K562 (cell line): ENCODE measurements around the gene CTXN1. TPM values are rescaled to one million over a fixed set of nuclear protein-coding genes. Genes with fewer than 3 reads are reported as not detected.

Experiments
- ATAC-seq: fragments of 200-7000 bp; cut with Tn5 transposase; 3 replicates; pipeline ENCODE4 v1.9.1; 2020; ENCODE audit warnings: moderate library complexity
- BruUV-seq: library from RNA; stranded (reverse); fragments of 400-500 nt; replicated peaks from 2 replicates; lab custom pipeline; 2021; lab: Mats Ljungman, UMichigan
- CTCF ChIA-PET: fragments of 300-600 bp; formaldehyde crosslinking; extraction: SDS; loops from one replicate; lab custom pipeline; 2021; ENCODE audit warnings: low intra/inter-chr PET ratio; lab: Yijun Ruan, JAX
- POLR2A ChIA-PET: fragments of 300-600, 350-650 bp; sonication (Branson Sonifier 250); formaldehyde crosslinking; extraction: SDS; loops from one replicate; lab custom pipeline; 2021; ENCODE audit warnings: antibody characterized with exemption, inconsistent platforms; lab: Yijun Ruan, JAX
- DNase-seq, 4 experiments: peaks; one replicate each; pipeline versions ENCODE4 v3.0.0 to v3.0.0-alpha.2; 2011 to 2018; ENCODE audit warnings: low spot score in 3 of 4, mixed read lengths in 3 of 4; ENCODE audit errors: extremely low read depth in 1 of 4
- FAIRE-seq: peaks from 2 replicates; lab custom pipeline; 2011; peaks lifted over from hg19 to GRCh38; lab: Jason Lieb, UNC
- H2AFZ ChIP-seq: 2 replicates; pipeline ENCODE4 v1.6.0; 2011; ENCODE audit warnings: low read depth, low read length, control low read depth, inconsistent platforms
- H3K27ac ChIP-seq: fragments of 200-600 bp; 3 replicates; pipeline ENCODE4 v1.8.0; 2011; ENCODE audit warnings: low read depth, mild to moderate bottlenecking, control low read depth, inconsistent platforms, low read length, moderate library complexity, mixed read lengths; ENCODE audit errors: extremely low read depth
- H3K27me3 ChIP-seq, 2 experiments: fragments of 300-600 bp in 1 of 2; 2 replicates in 1 of 2; 3 replicates in 1 of 2; pipeline versions ENCODE4 v1.6.0 to v1.8.0; 2011; ENCODE audit warnings: inconsistent platforms in 2 of 2, low read length in 2 of 2, mild to moderate bottlenecking in 1 of 2, mixed read lengths in 1 of 2, moderate library complexity in 1 of 2; ENCODE audit not compliant: control insufficient read depth in 2 of 2, insufficient read depth in 2 of 2
- H3K36me3 ChIP-seq: fragments of 300-600 bp; 3 replicates; pipeline ENCODE4 v1.8.0; 2011; ENCODE audit warnings: mild to moderate bottlenecking, low read length, inconsistent platforms; ENCODE audit not compliant: control insufficient read depth, insufficient read depth
- H3K4me1 ChIP-seq, 2 experiments: fragments of 200-600 bp in 1 of 2; replicated peaks in 1 of 2; 2 replicates in 1 of 2; 3 replicates in 1 of 2; pipeline versions ENCODE4 v1.5.1 to v1.8.0; 2011; ENCODE audit warnings: inconsistent platforms in 2 of 2, low read length in 2 of 2, mild to moderate bottlenecking in 1 of 2, mixed read lengths in 1 of 2, moderate library complexity in 1 of 2; ENCODE audit not compliant: control insufficient read depth in 2 of 2, insufficient read depth in 2 of 2
- H3K4me2 ChIP-seq: 2 replicates; pipeline ENCODE4 v1.6.1; 2011; ENCODE audit warnings: low read length, control low read depth, inconsistent platforms, mixed read lengths; ENCODE audit not compliant: insufficient read depth
- H3K4me3 ChIP-seq: fragments of 200-600 bp; sonication (generic), shearing (Covaris generic); 2 replicates; pipeline ENCODE4 v1.5.1; 2016; ENCODE audit warnings: control low read depth, inconsistent platforms
- H3K79me2 ChIP-seq: fragments of 200-600 bp; 3 replicates; pipeline ENCODE4 v1.8.0; 2011; ENCODE audit warnings: low read length, inconsistent platforms; ENCODE audit not compliant: control insufficient read depth, insufficient read depth
- H3K9ac ChIP-seq, 2 experiments: 2 replicates each; pipeline versions ENCODE4 v1.6.0 to v1.6.1; 2011; ENCODE audit warnings: low read depth in 2 of 2, low read length in 2 of 2, control low read depth in 1 of 2, inconsistent platforms in 1 of 2, mild to moderate bottlenecking in 1 of 2, mixed read lengths in 1 of 2; ENCODE audit not compliant: insufficient read depth in 1 of 2
- H3K9me1 ChIP-seq: one replicate; pipeline ENCODE4 v1.6.0; 2011; ENCODE audit warnings: inconsistent platforms, mild to moderate bottlenecking, low read length, moderate library complexity; ENCODE audit not compliant: control insufficient read depth, insufficient read depth
- H3K9me3 ChIP-seq: replicated peaks from 2 replicates; pipeline ENCODE4 v1.5.1; 2011; ENCODE audit warnings: low read depth, low read length, inconsistent platforms; ENCODE audit not compliant: control insufficient read depth, insufficient read depth
- H4K20me1 ChIP-seq: replicated peaks from 2 replicates; pipeline ENCODE4 v1.6.1; 2011; ENCODE audit warnings: low read length, inconsistent platforms, mixed read lengths; ENCODE audit not compliant: control insufficient read depth, insufficient read depth
- DEAF1 ChIP-seq: fragments of 450-650 bp; formaldehyde crosslinking; IDR thresholded peaks from 2 replicates; pipeline ENCODE4 v1.4.0; 2020; ENCODE audit warnings: mild to moderate bottlenecking, moderate library complexity
- ID3 ChIP-seq, 2 experiments: fragments of 250-450 bp in 1 of 2; fragments of 450-650 bp in 1 of 2; sonication (Bioruptor Pico) in 1 of 2; IDR thresholded peaks; 2 replicates each; pipeline versions ENCODE4 v1.6.1 to v1.8.0; 2016 to 2021; ENCODE audit warnings: mild to moderate bottlenecking in 2 of 2, moderate library complexity in 2 of 2, missing compliant biosample characterization in 1 of 2, missing genetic modification characterization in 1 of 2
- MGA ChIP-seq: fragments of 450-650 bp; IDR thresholded peaks from 2 replicates; pipeline ENCODE4 v1.6.1; 2016; ENCODE audit warnings: mild to moderate bottlenecking, moderate library complexity
- NBN ChIP-seq: fragments of 450-650 bp; IDR thresholded peaks from 2 replicates; pipeline ENCODE4 v1.6.1; 2016; ENCODE audit warnings: low read depth, mild to moderate bottlenecking
- RBM25 ChIP-seq: fragments of 200-400 bp; formaldehyde crosslinking; IDR thresholded peaks from 2 replicates; pipeline ENCODE4 v1.6.1; 2018; ENCODE audit warnings: low read length, low read depth, moderate library complexity; ENCODE audit not compliant: severe bottlenecking
- WGBS: fragments of 100-300 bp; shearing (Covaris generic); methylation state at CpG from one replicate; pipeline ENCODE4 v1.1.6; 2016; ENCODE audit warnings: low coverage, mixed read lengths; ENCODE audit not compliant: insufficient coverage; ENCODE audit errors: missing lambda C conversion rate; 5-methylcytosine and 5-hydroxymethylcytosine counted together
- in situ Hi-C: fragments of 300-500 bp; cut with MboI; formaldehyde crosslinking; loops from 4 replicates; pipeline ENCODE4 v1.15.0; 2018; ENCODE audit warnings: inconsistent platforms, mixed read lengths
- intact Hi-C: fragments of 100-400 bp; cut with micrococcal nuclease; formaldehyde crosslinking; loops from 2 replicates; pipeline ENCODE4 v1.14.2; 2022
- polyA plus RNA-seq, 8 experiments: library from polyadenylated mRNA; depleted of rRNA in 4 of 8; stranded (reverse) in 5 of 8; unstranded in 3 of 8; fragments of >200 nt; fragmentation: Nextera tagmentation in 2 of 8; fragmentation: Illumina TruSeq in 1 of 8; extraction: Ambion mirVana in 2 of 8; extraction: Trizol in 1 of 8; gene quantifications; 2 replicates each; pipeline versions ENCODE4 v1.2.1 to v1.2.3, GENCODE V29; 2011 to 2014; ENCODE audit warnings: inconsistent platforms in 1 of 8, missing spikeins in 1 of 8
- total RNA-seq, 7 experiments: library from RNA; depleted of rRNA in 6 of 7; stranded (reverse); fragments of >200 nt in 6 of 7; fragmentation: Illumina TruSeq in 2 of 7; extraction: Trizol in 2 of 7; gene quantifications; 2 replicates each; pipeline versions ENCODE4 v1.2.1 to v1.2.3, GENCODE V29; 2011 to 2021; ENCODE audit warnings: low replicate concordance in 1 of 7

Gene CTXN1
- total and polyA plus RNA-seq, 9 of the 15 experiments (the other 6 are each of a cell fraction or from before 2014, with no cell fraction given) = 0.15 to 37.4 (median 1.8) TPM; not detected in 2

- H3K9ac ChIP-seq = peak overlapping the region; percentile 72 to 93
- H2AFZ ChIP-seq = peak overlapping the region; percentile 79
- H3K9me1 ChIP-seq = peaks cover 4% of the 10 kb centered on the region
- ATAC-seq (peak; percentile 74), DNase-seq (peak; percentile 71 to 94 (median 78)), FAIRE-seq (peak; percentile 91)
- 8% methylated on average over 18 of the region's 18 CpGs for WGBS
- no peaks in the 10 kb centered on the region for H3K9me3 ChIP-seq
- no peaks in the 10 kb centered on the region for H3K27me3 ChIP-seq
- peak overlapping the region; percentile 92 for H3K4me2 ChIP-seq
- H4K20me1 ChIP-seq = no peaks in the 10 kb centered on the region
- TSS peak; percentile 92 for BruUV-seq
- H3K36me3 ChIP-seq = peaks cover 31% of the 10 kb centered on the region
- intact Hi-C loops (loop anchor here (1.0 to 10.0 kb wide), 3 partner anchors 121 to 309 kb away; no protein-coding TSS in a partner anchor), in situ Hi-C loops (no loop called here)
- ChIA-PET POLR2A (interaction anchor here (0.5 to 2.7 kb wide), 26 partner anchors 9 to 396 kb away, joined by 3 to 27 read pairs (median 4); partner anchors contain the start of genes CTXN1, NDUFA7, RPS28 and SNAPC2), CTCF (interaction anchor here (0.9 to 2.3 kb wide), 6 partner anchors 27 to 308 kb away, joined by 4 to 16 read pairs (median 5); no protein-coding TSS in a partner anchor)
- H3K79me2 ChIP-seq = peaks cover 52% of the 10 kb centered on the region
- peaks cover 11 to 28% of the 10 kb centered on the region in 2 experiments; a peak in 4 of 5 replicates for H3K4me1 ChIP-seq
- peak overlapping the region; percentile 64 for H3K4me3 ChIP-seq
- peak overlapping the region; percentile 75 for H3K27ac ChIP-seq
- TF ChIP-seq ID3 (CRISPR knock-in tag; IDR thresholded peaks at IDR 0.05) = no peak
- no peak for TF ChIP-seq ID3 (tag; IDR thresholded peaks at IDR 0.05)
- TF ChIP-seq NBN = 0 out of 2 replicates have a peak, but pooled peaks have one; percentile 51
- peak; percentile 59 for TF ChIP-seq MGA
- TF ChIP-seq DEAF1 = peak; percentile 35; the same call in 1 of the 2 replicates
- TF ChIP-seq RBM25 = peak; percentile 20
These were observed 18.3 kb upstream of the CTXN1 start for GRCh38 chr19:7944177-7944761.
